H1 (cell line): ENCODE data around the gene UGGT1. TPM values are rescaled to one million over a fixed set of nuclear protein-coding genes. Genes with fewer than 3 reads are reported as not detected.

Experiments
- CTCF ChIA-PET: fragments of 300-600 bp; sonication (Branson Sonifier 250); formaldehyde crosslinking; loops from one replicate; lab custom pipeline; 2021; ENCODE audit not compliant: partially characterized antibody; lab: Charles Lee
- POLR2A ChIA-PET: fragments of 300-600 bp; sonication (Branson Sonifier 250); formaldehyde crosslinking; loops from one replicate; lab custom pipeline; 2021; ENCODE audit warnings: inconsistent platforms; ENCODE audit not compliant: partially characterized antibody; lab: Charles Lee
- DNase-seq, 2 experiments: peaks; one replicate each; pipeline versions ENCODE4 v3.0.0 to v3.0.0-alpha.2; 2010 to 2022; ENCODE audit warnings: low spot score in 2 of 2, low read depth in 1 of 2, mixed read lengths in 1 of 2
- FAIRE-seq: peaks from 2 replicates; lab custom pipeline; 2011; peaks lifted over from hg19 to GRCh38; lab: Jason Lieb, UNC
- H2AFZ ChIP-seq: 2 replicates; pipeline ENCODE4 v1.8.1; 2012; ENCODE audit warnings: low read length, inconsistent platforms
- H2AK5ac ChIP-seq: 2 replicates; pipeline ENCODE4 v1.6.1; 2013; ENCODE audit warnings: low read depth, low read length
- H2BK120ac ChIP-seq: replicated peaks from 2 replicates; pipeline ENCODE3; 2013; ENCODE audit warnings: low read depth, low read length, inconsistent platforms
- H2BK12ac ChIP-seq: 2 replicates; pipeline ENCODE4 v1.6.1; 2013; ENCODE audit warnings: low read depth, low read length
- H2BK15ac ChIP-seq: 2 replicates; pipeline ENCODE4 v1.6.1; 2013; ENCODE audit warnings: low read length
- H2BK20ac ChIP-seq: 2 replicates; pipeline ENCODE4 v1.6.1; 2013; ENCODE audit warnings: low read length
- H2BK5ac ChIP-seq: 2 replicates; pipeline ENCODE4 v1.6.1; 2013; ENCODE audit warnings: low read depth, low read length
- H3K14ac ChIP-seq: 2 replicates; pipeline ENCODE4 v1.6.1; 2013; ENCODE audit warnings: inconsistent platforms; ENCODE audit not compliant: insufficient read length
- H3K18ac ChIP-seq: 2 replicates; pipeline ENCODE4 v1.6.1; 2013; ENCODE audit warnings: low read length; ENCODE audit errors: extremely low read depth
- H3K23ac ChIP-seq: 2 replicates; pipeline ENCODE4 v1.6.1; 2013; ENCODE audit warnings: inconsistent platforms; ENCODE audit not compliant: insufficient read length
- H3K23me2 ChIP-seq: 2 replicates; pipeline ENCODE4 v1.6.1; 2013; ENCODE audit warnings: low read depth, low read length
- H3K27ac ChIP-seq: 2 replicates; pipeline ENCODE4 v1.6.1; 2011; ENCODE audit warnings: low read depth, low read length, inconsistent platforms
- H3K27me3 ChIP-seq, 4 experiments: replicated peaks in 1 of 4; 1 replicate in 1 of 4; 2 replicates in 3 of 4; pipeline versions ENCODE4 v1.6.1 to v1.8.1; 2011 to 2013; ENCODE audit warnings: low read length in 3 of 4, mild to moderate bottlenecking in 3 of 4, inconsistent platforms in 2 of 4, mixed read lengths in 2 of 4, moderate library complexity in 1 of 4; ENCODE audit not compliant: control insufficient read depth in 3 of 4, insufficient read depth in 3 of 4; ENCODE audit errors: extremely low read depth in 1 of 4
- H3K36me3 ChIP-seq, 4 experiments: 2 replicates each; pipeline versions ENCODE4 v1.6.1 to v1.8.1; 2011 to 2013; ENCODE audit warnings: mild to moderate bottlenecking in 4 of 4, low read length in 3 of 4, moderate library complexity in 2 of 4, control low read depth in 1 of 4, inconsistent platforms in 1 of 4; ENCODE audit not compliant: insufficient read depth in 4 of 4, control insufficient read depth in 2 of 4
- H3K4ac ChIP-seq: replicated peaks from 2 replicates; pipeline ENCODE3; 2013; ENCODE audit warnings: low read length, low read depth, mixed read lengths, inconsistent platforms; ENCODE audit not compliant: insufficient read length
- H3K4me1 ChIP-seq, 4 experiments: replicated peaks in 1 of 4; 1 replicate in 1 of 4; 2 replicates in 3 of 4; pipeline versions ENCODE4 v1.6.1 to v1.8.1; 2011 to 2013; ENCODE audit warnings: low read length in 3 of 4, inconsistent platforms in 2 of 4, mixed read lengths in 1 of 4; ENCODE audit not compliant: insufficient read depth in 4 of 4, control insufficient read depth in 3 of 4
- H3K4me2 ChIP-seq, 2 experiments: 2 replicates each; pipeline versions ENCODE4 v1.6.1 to v1.8.1; 2011 to 2013; ENCODE audit warnings: low read depth in 2 of 2, low read length in 2 of 2, control low read depth in 1 of 2, inconsistent platforms in 1 of 2, mild to moderate bottlenecking in 1 of 2; ENCODE audit not compliant: insufficient read depth in 1 of 2
- H3K4me3 ChIP-seq, 4 experiments: fragments of 200-600, 300-600 bp in 1 of 4; sonication (generic), shearing (Covaris generic), sonication (Bioruptor Twin) in 1 of 4; 2 replicates each; pipeline versions ENCODE4 v1.5.1 to v1.8.1; 2011 to 2016; ENCODE audit warnings: low read length in 4 of 4, low read depth in 3 of 4, control low read depth in 2 of 4, inconsistent platforms in 2 of 4, mild to moderate bottlenecking in 2 of 4, mixed read lengths in 1 of 4, moderate library complexity in 1 of 4; ENCODE audit not compliant: insufficient read depth in 2 of 4; ENCODE audit errors: extremely low read depth in 1 of 4
- H3K56ac ChIP-seq: replicated peaks from 2 replicates; pipeline ENCODE3; 2013; ENCODE audit warnings: low read depth, mild to moderate bottlenecking, mixed read lengths, low read length, inconsistent platforms; ENCODE audit not compliant: insufficient read length
- H3K79me1 ChIP-seq: 2 replicates; pipeline ENCODE4 v1.6.1; 2013; ENCODE audit warnings: low read depth, low read length, control low read depth
- H3K79me2 ChIP-seq, 2 experiments: 2 replicates each; pipeline versions ENCODE4 v1.6.1 to v1.8.1; 2012 to 2013; ENCODE audit warnings: low read length in 2 of 2, mild to moderate bottlenecking in 2 of 2, inconsistent platforms in 1 of 2; ENCODE audit not compliant: insufficient read depth in 2 of 2, control insufficient read depth in 1 of 2
- H3K9ac ChIP-seq, 4 experiments: replicated peaks in 1 of 4; 1 replicate in 1 of 4; 2 replicates in 3 of 4; pipeline versions ENCODE4 v1.6.1 to v1.8.1; 2011 to 2013; ENCODE audit warnings: low read depth in 3 of 4, low read length in 3 of 4, control low read depth in 2 of 4, mild to moderate bottlenecking in 2 of 4, moderate library complexity in 2 of 4, inconsistent platforms in 1 of 4; ENCODE audit errors: extremely low read depth in 1 of 4
- H3K9me3 ChIP-seq, 2 experiments: 2 replicates each; pipeline versions ENCODE4 v1.6.1 to v1.8.1; 2012 to 2013; ENCODE audit warnings: mild to moderate bottlenecking in 2 of 2, moderate library complexity in 2 of 2, control low read depth in 1 of 2, inconsistent platforms in 1 of 2, low read depth in 1 of 2, low read length in 1 of 2, mixed read lengths in 1 of 2; ENCODE audit not compliant: insufficient read depth in 2 of 2
- H4K20me1 ChIP-seq, 2 experiments: replicated peaks in 1 of 2; 2 replicates each; pipeline versions ENCODE3 to v1.8.1; 2011 to 2013; ENCODE audit warnings: inconsistent platforms in 2 of 2, low read length in 2 of 2, mild to moderate bottlenecking in 1 of 2; ENCODE audit not compliant: insufficient read depth in 2 of 2, control insufficient read depth in 1 of 2
- H4K5ac ChIP-seq: 2 replicates; pipeline ENCODE4 v1.6.1; 2013; ENCODE audit warnings: low read length, low read depth, mixed read lengths, inconsistent platforms; ENCODE audit not compliant: insufficient read length
- H4K8ac ChIP-seq: 2 replicates; pipeline ENCODE4 v1.8.0; 2013; ENCODE audit warnings: mild to moderate bottlenecking, moderate library complexity, low read length, inconsistent platforms; ENCODE audit not compliant: insufficient read depth; ENCODE audit errors: extremely low read depth
- H4K91ac ChIP-seq: replicated peaks from 2 replicates; pipeline ENCODE3; 2013; ENCODE audit warnings: low read length, mixed read lengths, inconsistent platforms; ENCODE audit not compliant: insufficient read length
- BRCA1 ChIP-seq: IDR thresholded peaks from 2 replicates; pipeline ENCODE4 v1.6.1; 2012; ENCODE audit warnings: low read depth, low read length, improper control_type of control experiment
- CTBP2 ChIP-seq: IDR thresholded peaks from 2 replicates; pipeline ENCODE4 v1.7.0; 2011; ENCODE audit warnings: borderline replicate concordance, mild to moderate bottlenecking, moderate library complexity, mixed read lengths, low read length; ENCODE audit not compliant: insufficient read depth, insufficient read length
- EZH2 ChIP-seq: fragments of 200-600 bp; sonication (generic); IDR thresholded peaks from 2 replicates; pipeline ENCODE4 v1.7.1; 2012; ENCODE audit warnings: low read depth, mild to moderate bottlenecking, moderate library complexity, low read length, inconsistent platforms; ENCODE audit not compliant: severe bottlenecking
- JUND ChIP-seq: IDR thresholded peaks from 2 replicates; pipeline ENCODE4 v1.6.1; 2011; ENCODE audit warnings: mild to moderate bottlenecking, improper control_type of control experiment, low read length
- SP1 ChIP-seq: IDR thresholded peaks from 2 replicates; pipeline ENCODE4 v1.6.1; 2011; ENCODE audit warnings: low read depth, low read length
- SP4 ChIP-seq: IDR thresholded peaks from 2 replicates; pipeline ENCODE4 v1.6.1; 2012; ENCODE audit warnings: low read length, inconsistent platforms
- TBP ChIP-seq: IDR thresholded peaks from 2 replicates; pipeline ENCODE4 v1.6.1; 2011; ENCODE audit warnings: low read depth, low read length, improper control_type of control experiment
- WGBS, 2 experiments: shearing (Covaris generic) in 1 of 2; methylation state at CpG; one replicate each; pipeline versions ENCODE4 v1.1.6 to v1.1.7; 2013 to 2015; ENCODE audit warnings: low lambda C conversion rate in 2 of 2, mixed read lengths in 2 of 2, inconsistent platforms in 1 of 2, low coverage in 1 of 2, missing lambda C conversion rate in 1 of 2; ENCODE audit not compliant: insufficient replicate concordance in 2 of 2, insufficient coverage in 1 of 2, insufficient read length in 1 of 2; ENCODE audit errors: extremely low coverage in 1 of 2, missing lambda C conversion rate in 1 of 2; 5-methylcytosine and 5-hydroxymethylcytosine counted together
- polyA plus RNA-seq, 7 experiments: library from polyadenylated mRNA; depleted of rRNA in 3 of 7; stranded (reverse) in 5 of 7; unstranded in 2 of 7; fragments of >200 nt in 5 of 7; fragments of 200-250 nt in 2 of 7; gene quantifications; 1 replicate in 5 of 7; 2 replicates in 1 of 7; 4 replicates in 1 of 7; pipeline versions ENCODE4 v1.2.1 to v1.2.3, GENCODE V29; 2011 to 2013; ENCODE audit warnings: missing spikeins in 2 of 7, mixed read lengths in 2 of 7
- total RNA-seq: library from RNA; stranded (reverse); fragmentation: NEBNext Ultra II Directional; extraction: Animal tissue kit (Norgen Biotek cat#: 25700); gene quantifications from 2 replicates; pipeline ENCODE4 v1.2.1, GENCODE V29; 2021

UGGT1 gene
- total and polyA plus RNA-seq, 2 of the 8 experiments (the other 6 are each of a cell fraction or from before 2014, with no cell fraction given) = 14.9 to 57.3 TPM

GRCh38 chr2:128162266-128162665 lies 71.3 kb downstream of the UGGT1 start:
- CTCF ChIA-PET = interaction anchor here (0.6 to 0.8 kb wide), 2 partner anchors 9 to 17 kb away, joined by 3 to 4 read pairs; no protein-coding TSS in a partner anchor
- Histone ChIP-seq H2BK5ac (no peak overlapping the region), H3K79me1 (no peaks in the 10 kb centered on the region), H3K4ac (no peak overlapping the region), H3K4me2 (no peak overlapping the region), H3K4me3 (no peak overlapping the region), H3K23me2 (no peaks in the 10 kb centered on the region), H2BK15ac (no peak overlapping the region), H4K20me1 (no peaks in the 10 kb centered on the region), H3K18ac (no peak overlapping the region), H2AK5ac (no peak overlapping the region), H2BK12ac (no peak overlapping the region), H3K79me2 (no peaks in the 10 kb centered on the region), H3K36me3 (peaks cover 9 to 44% (median 20%) of the 10 kb centered on the region in 4 experiments; a peak in 7 of 8 replicates), H4K5ac (no peak overlapping the region), H4K91ac (no peak overlapping the region), H2AFZ (no peak overlapping the region), H3K56ac (no peak overlapping the region), H3K27me3 (no peaks in the 10 kb centered on the region), H2BK20ac (no peak overlapping the region), H3K23ac (no peak overlapping the region), H3K4me1 (peaks cover 0 to under 1% (median 0%) of the 10 kb centered on the region in 4 experiments; a peak in 1 of 7 replicates), H2BK120ac (no peak overlapping the region), H3K9ac (no peak overlapping the region), H3K9me3 (no peaks in the 10 kb centered on the region), H3K14ac (no peak overlapping the region), H3K27ac (no peak overlapping the region), H4K8ac (no peak overlapping the region)
- FAIRE-seq (no peak), DNase-seq (no peak)
- POLR2A ChIA-PET = interaction anchor here (0.6 kb wide), 1 partner anchor 23 kb away, joined by 3 read pairs; no protein-coding TSS in a partner anchor
- no peak for TF ChIP-seq CTBP2
- TF ChIP-seq EZH2 = no peak
- TF ChIP-seq TBP = no peak
- no peak for TF ChIP-seq BRCA1
- TF ChIP-seq SP1 = no peak
- no peak for TF ChIP-seq JUND
- no peak for TF ChIP-seq SP4
- 100% methylated on average over 2 of the region's 2 CpGs; no CpG with 5 or more reads in 1 of the 2 experiments for WGBS, 2 experiments
